Esophagus squamous epithelium (tissue), 5 donors: Measurements from ENCODE around the gene FEZ2. TPM values are rescaled to one million over a fixed set of nuclear protein-coding genes. Genes with fewer than 3 reads are reported as not detected.

Experiments used
- DNase-seq: peaks from one replicate; lab custom pipeline; 2025; lab: John Stamatoyannopoulos, UW
- H3K27ac ChIP-seq, 4 donors: fragments of 200-600 bp; sonication (generic); one replicate each; pipeline ENCODE4 v1.5.1; 2016 to 2019; ENCODE audit warnings: mild to moderate bottlenecking in 1 of 4
- H3K27me3 ChIP-seq, 4 donors: fragments of 200-600 bp; sonication (generic); 1 replicate in 3 of 4; 2 replicates in 1 of 4; pipeline versions ENCODE4 v1.5.1 to v1.6.0; 2017 to 2021; ENCODE audit warnings: antibody characterized with exemption in 1 of 4
- H3K36me3 ChIP-seq, 3 donors: fragments of 200-600 bp; sonication (generic); one replicate each; pipeline ENCODE4 v1.5.1; 2016 to 2019
- H3K4me1 ChIP-seq, 3 donors: fragments of 200-600 bp; sonication (generic); one replicate each; pipeline ENCODE4 v1.5.1; 2017 to 2019
- H3K4me3 ChIP-seq, 4 donors: fragments of 200-600 bp; sonication (generic); 1 replicate in 3 of 4; 2 replicates in 1 of 4; pipeline ENCODE4 v1.5.1; 2016 to 2019; ENCODE audit warnings: mild to moderate bottlenecking in 2 of 4, moderate library complexity in 1 of 4
- H3K9me3 ChIP-seq, 3 donors: fragments of 200-600 bp; sonication (generic); one replicate each; pipeline ENCODE4 v1.5.1; 2016 to 2019
- CTCF ChIP-seq, 6 experiments: fragments of 450-650 bp in 4 of 6; fragments of 200-600 bp in 2 of 6; sonication (generic) in 2 of 6; IDR thresholded peaks; one replicate each; pipeline ENCODE4 v1.5.1; 2016 to 2019; ENCODE audit warnings: antibody characterized with exemption in 6 of 6, mild to moderate bottlenecking in 4 of 6, moderate library complexity in 4 of 6
- POLR2A ChIP-seq, 4 donors: fragments of 450-650 bp; IDR thresholded peaks; one replicate each; pipeline ENCODE4 v1.6.1; 2017; ENCODE audit warnings: antibody characterized with exemption in 4 of 4, mild to moderate bottlenecking in 4 of 4, moderate library complexity in 3 of 4
- WGBS, 2 donors: methylation state at CpG; one replicate each; pipeline ENCODE4 v1.1.5; 2018; 5-methylcytosine and 5-hydroxymethylcytosine counted together
- intact Hi-C: fragments of 100-400 bp; cut with DNase I; formaldehyde crosslinking; loops from one replicate; pipeline ENCODE4 v1.15.0; 2022
- total RNA-seq, 4 donors: library from RNA; depleted of rRNA; stranded (reverse); fragments of >200 nt; gene quantifications; one replicate each; pipeline ENCODE4 v1.1.0, GENCODE V29; 2016
- donor health status: DM: yes; HTN: yes; CAD: no.

FEZ2 gene
- total RNA-seq, 4 donors from 2014 or later = 9.2 to 34.9 (median 26.4) TPM

- intact Hi-C loops = no loop called here
- DNase-seq = no peak
- H3K36me3 ChIP-seq = no peaks in the 10 kb centered on the region
- H3K9me3 ChIP-seq = no peaks in the 10 kb centered on the region
- 66 to 76% methylated on average over 5 to 6 of the region's 6 CpGs for WGBS, 2 donors
- no peak overlapping the region for H3K4me3 ChIP-seq
- peaks cover 0 to 7% (median 6%) of the 10 kb centered on the region in 3 donors for H3K4me1 ChIP-seq
- no peak overlapping the region for H3K27ac ChIP-seq
- H3K27me3 ChIP-seq = peaks cover 0 to 4% (median 0%) of the 10 kb centered on the region in 4 donors
- TF ChIP-seq POLR2A (IDR thresholded peaks at IDR 0.05) (no peak), CTCF (IDR thresholded peaks at IDR 0.05) (no peak)
Observed at GRCh38 chr2:36615222-36615621, 17.3 kb upstream of the FEZ2 start.

- Histone ChIP-seq H3K27me3 (peaks cover 0 to 4% (median 0%) of the 10 kb centered on the region in 4 donors), H3K36me3 (no peaks in the 10 kb centered on the region), H3K4me1 (peaks cover 0 to 11% (median 6%) of the 10 kb centered on the region in 3 donors), H3K4me3 (no peak overlapping the region), H3K9me3 (no peaks in the 10 kb centered on the region), H3K27ac (no peak overlapping the region)
- intact Hi-C loops = no loop called here
- TF ChIP-seq POLR2A (IDR thresholded peaks at IDR 0.05) (no peak), CTCF (IDR thresholded peaks at IDR 0.05) (no peak)
- 93 to 94% methylated on average over 1 of the region's 1 CpG for WGBS, 2 donors
- no peak for DNase-seq
Observed at GRCh38 chr2:36613801-36614200, 15.8 kb upstream of the FEZ2 start.

GRCh38 chr2:36611316-36611990 is 13.5 kb upstream of the FEZ2 start:
- Histone ChIP-seq H3K36me3 (no peaks in the 10 kb centered on the region), H3K27me3 (peaks cover 0 to 4% (median 0%) of the 10 kb centered on the region in 4 donors), H3K4me1 (peaks cover 0 to 8% (median 6%) of the 10 kb centered on the region in 3 donors), H3K9me3 (no peaks in the 10 kb centered on the region), H3K27ac (no peak overlapping the region), H3K4me3 (no peak overlapping the region)
- DNase-seq = no peak
- TF ChIP-seq CTCF (IDR thresholded peaks at IDR 0.05) = no peak
- no peak for TF ChIP-seq POLR2A (IDR thresholded peaks at IDR 0.05)
- 41 to 61% methylated on average over 4 to 5 of the region's 5 CpGs for WGBS, 2 donors
- intact Hi-C loops = no loop called here

GRCh38 chr2:36609507-36609906 is 11.5 kb upstream of the FEZ2 start:
- DNase-seq = no peak
- Histone ChIP-seq H3K4me1 (peaks cover 0 to 4% (median 0%) of the 10 kb centered on the region in 3 donors), H3K27me3 (peaks cover 0 to 4% (median 0%) of the 10 kb centered on the region in 4 donors), H3K27ac (no peak overlapping the region), H3K36me3 (no peaks in the 10 kb centered on the region), H3K4me3 (no peak overlapping the region), H3K9me3 (no peaks in the 10 kb centered on the region)
- TF ChIP-seq POLR2A (IDR thresholded peaks at IDR 0.05) = no peak
- no peak for TF ChIP-seq CTCF (IDR thresholded peaks at IDR 0.05)
- intact Hi-C loops = no loop called here
- WGBS, 2 donors = 41 to 71% methylated on average over 1 of the region's 1 CpG

GRCh38 chr2:36607947-36608346 is 10.0 kb upstream of the FEZ2 start:
- Histone ChIP-seq H3K27ac (no peak overlapping the region), H3K36me3 (no peaks in the 10 kb centered on the region), H3K9me3 (no peaks in the 10 kb centered on the region), H3K4me1 (peaks cover 0 to 4% (median 0%) of the 10 kb centered on the region in 3 donors), H3K4me3 (no peak overlapping the region), H3K27me3 (peaks cover 0 to 4% (median 0%) of the 10 kb centered on the region in 4 donors)
- intact Hi-C loops = no loop called here
- no peak for TF ChIP-seq CTCF (IDR thresholded peaks at IDR 0.05)
- WGBS, 2 donors = 65 to 87% methylated on average over 3 of the region's 3 CpGs
- no peak for DNase-seq
